GM21619 (cell line): ENCODE data around the gene SGCE.

Experiments used
- ATAC-seq: cut with Tn5 transposase; IDR thresholded peaks from one replicate; pipeline ENCODE4 v1.9.1; 2021; ENCODE audit not compliant: unreplicated experiment

The SGCE gene

GRCh38 chr7:94660006-94660405 lies 4.1 kb upstream of the SGCE start:
- no peak for ATAC-seq

- no peak for ATAC-seq
Measured at GRCh38 chr7:94658826-94659225, 2.9 kb upstream of the SGCE start.

- peak; percentile 72 for ATAC-seq
Measured at GRCh38 chr7:94657771-94658693, 2.1 kb upstream of the SGCE start.

DNA sequence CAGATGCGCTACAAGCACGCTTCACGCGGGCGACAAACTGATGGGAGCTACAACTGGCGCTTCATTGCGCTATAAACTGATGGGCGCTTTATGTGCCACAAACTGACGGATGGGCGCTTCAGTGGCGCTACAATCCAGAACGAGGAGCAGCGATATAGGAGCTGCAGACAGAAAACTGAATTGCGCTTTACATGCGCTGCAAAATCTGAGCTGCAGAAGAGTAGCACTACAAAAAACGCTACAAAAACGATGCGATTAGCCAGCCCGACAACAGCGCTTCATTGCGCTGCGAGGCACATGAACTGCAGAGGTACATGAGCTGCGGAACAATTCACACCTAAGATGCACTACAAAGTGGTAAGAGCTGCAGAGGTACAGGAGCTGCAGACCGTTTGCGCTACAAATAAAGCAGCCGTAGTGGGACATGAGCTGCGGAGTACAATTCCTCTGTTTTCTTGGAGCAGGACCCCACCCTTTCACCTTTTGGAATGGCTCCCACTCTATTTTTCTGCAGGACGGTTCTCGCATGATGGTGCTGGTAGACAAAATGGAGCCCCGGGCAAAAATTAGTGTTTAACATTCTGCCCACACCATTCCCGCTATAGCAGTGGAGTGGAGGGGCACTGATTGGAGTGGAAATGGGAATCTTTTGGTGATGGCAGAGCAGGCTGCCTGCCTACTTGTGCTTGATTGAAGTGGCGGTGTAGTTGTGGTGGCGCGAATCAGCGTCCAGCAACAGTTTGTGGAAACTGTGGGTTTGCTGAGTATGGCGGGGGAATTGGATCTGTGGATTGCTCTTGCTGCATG lies 1.2 kb upstream of the SGCE start:
- no peak for ATAC-seq

- no peak for ATAC-seq
Measured at GRCh38 chr7:94656658-94656924, 658 bp upstream of the SGCE start.

DNA sequence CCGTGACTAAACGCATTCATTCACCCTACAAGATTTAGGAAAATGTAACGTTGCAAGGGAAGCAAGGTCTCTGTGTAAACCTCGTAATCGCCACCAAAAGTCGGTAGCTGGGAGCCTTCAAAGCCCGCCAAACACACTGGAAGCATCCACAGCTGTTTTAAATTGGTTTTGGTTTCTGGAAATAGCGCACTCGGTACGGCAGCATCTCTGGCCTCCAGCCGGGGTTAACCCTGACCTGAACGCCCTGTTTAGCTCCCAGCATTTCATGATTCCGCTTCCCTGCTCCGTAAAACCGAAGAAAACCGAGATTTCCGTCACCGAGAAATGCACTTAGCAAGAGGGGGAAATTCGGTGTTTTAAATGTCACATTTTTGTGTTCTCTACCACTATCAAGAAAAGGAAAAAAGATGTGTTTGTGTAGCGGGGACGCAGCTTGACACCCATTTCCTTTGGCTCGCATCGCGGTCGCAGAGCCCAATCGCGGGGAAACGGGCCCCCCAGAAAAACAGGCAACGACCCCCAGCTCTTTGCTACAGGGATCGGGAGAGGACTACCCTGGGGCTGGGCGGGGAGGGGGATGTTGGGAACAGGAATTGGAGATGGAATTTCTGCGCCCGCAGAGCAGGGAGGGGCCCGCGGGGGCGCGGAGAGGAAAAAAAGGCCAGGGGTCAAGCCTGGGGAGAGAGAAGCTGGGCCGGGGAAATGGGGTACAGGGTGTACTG lies 646 bp downstream of the SGCE start:
- no peak for ATAC-seq

DNA sequence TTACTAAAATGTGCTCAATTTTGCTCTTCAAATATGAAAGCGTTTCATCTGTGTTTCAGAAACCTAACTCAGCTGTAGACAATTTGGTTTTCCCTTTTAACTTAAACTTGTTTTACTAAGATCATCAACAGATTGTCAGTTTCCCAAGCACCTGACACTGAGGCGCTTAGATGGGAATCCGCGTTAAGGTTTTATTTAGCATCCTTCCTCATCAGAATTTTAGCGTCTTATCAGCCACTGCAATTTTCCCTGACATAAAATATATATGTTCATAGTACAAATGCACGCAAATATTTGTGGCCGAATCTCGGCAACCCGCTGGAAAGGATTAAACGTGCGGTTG lies 1.2 kb downstream of the SGCE start:
- no peak for ATAC-seq

DNA sequence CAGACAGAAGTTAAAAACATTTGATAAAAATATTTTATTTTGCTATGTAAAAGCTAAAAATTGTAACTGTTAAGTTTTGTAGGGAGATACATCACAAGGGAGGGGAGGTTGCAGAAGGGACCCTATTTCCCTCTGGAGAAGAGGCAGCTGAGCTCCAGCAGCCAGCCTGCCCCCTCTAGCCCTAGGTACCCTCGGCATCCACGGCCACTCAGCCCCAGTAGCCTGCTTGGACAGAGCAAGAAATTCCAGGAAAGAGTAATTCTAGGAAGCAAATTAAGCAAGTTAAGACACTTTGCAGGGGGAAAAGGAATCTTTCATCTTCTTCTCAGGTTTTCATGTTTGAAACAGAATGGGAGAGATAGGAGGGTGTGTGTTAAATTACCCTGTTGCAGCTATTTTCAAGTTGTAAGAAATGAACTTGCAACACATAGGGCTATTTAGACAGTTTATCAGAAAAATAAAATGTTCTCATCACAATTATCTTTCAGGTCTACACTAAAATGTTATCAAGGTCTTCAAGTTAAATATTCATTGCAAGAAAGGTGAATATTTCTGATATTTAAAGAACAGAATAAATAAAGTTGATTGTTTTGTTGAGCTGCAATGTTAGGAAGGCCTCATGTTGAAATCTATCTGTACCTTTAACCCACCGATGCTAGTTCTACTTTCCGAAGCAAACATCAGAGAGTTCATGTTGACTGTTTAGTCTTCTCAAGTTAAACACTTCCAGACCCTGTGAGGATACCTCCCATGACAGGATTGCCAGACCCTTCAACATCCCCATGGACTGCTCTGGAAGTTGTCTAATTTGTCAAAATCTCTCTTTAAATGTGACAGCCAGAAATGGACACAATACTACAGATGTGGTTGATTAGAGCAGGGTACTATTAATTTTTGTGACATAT lies 5.5 kb downstream of the SGCE start:
- no peak for ATAC-seq

DNA sequence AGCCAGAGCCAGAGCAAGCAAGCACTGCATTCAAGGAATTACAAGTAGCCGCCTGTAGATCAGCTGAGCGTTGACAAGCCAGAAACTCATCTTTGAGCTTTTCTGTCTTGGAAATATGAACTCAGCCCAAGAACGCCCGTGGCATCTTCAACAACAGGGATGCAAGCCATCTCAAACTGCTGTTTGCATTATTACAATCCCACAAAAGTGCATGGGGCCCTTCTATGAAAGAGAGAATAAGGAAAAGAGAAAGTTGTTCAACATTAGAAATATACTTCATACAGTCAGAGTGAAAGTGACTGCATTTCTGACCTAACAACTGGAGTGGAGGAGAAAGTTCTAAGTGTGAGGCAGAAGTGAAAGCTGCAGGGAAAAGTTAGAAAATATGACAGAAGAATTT lies 6.5 kb downstream of the SGCE start:
- ATAC-seq, result peak; percentile 70

GRCh38 chr7:94648731-94649130 lies 7.2 kb downstream of the SGCE start:
- no peak for ATAC-seq

DNA sequence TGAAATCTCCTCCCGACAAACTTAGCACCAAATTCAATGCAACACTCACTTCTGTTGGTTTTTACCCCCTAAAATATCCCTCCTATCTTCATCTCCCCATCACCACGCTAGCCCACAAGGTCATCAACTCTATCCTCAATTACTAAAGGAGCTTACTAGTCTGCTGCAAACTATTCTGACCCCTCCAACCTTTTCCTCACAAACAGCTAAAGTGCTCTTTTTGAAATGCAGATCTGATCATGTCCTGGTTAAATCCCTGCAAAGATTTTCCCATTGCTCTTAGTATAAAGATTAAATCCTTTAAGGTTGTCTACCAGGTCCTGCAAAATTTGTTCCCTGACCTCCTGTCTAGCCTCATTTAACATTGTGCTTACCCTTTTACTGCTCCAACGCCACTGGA lies 8.6 kb downstream of the SGCE start:
- ATAC-seq, result no peak

DNA sequence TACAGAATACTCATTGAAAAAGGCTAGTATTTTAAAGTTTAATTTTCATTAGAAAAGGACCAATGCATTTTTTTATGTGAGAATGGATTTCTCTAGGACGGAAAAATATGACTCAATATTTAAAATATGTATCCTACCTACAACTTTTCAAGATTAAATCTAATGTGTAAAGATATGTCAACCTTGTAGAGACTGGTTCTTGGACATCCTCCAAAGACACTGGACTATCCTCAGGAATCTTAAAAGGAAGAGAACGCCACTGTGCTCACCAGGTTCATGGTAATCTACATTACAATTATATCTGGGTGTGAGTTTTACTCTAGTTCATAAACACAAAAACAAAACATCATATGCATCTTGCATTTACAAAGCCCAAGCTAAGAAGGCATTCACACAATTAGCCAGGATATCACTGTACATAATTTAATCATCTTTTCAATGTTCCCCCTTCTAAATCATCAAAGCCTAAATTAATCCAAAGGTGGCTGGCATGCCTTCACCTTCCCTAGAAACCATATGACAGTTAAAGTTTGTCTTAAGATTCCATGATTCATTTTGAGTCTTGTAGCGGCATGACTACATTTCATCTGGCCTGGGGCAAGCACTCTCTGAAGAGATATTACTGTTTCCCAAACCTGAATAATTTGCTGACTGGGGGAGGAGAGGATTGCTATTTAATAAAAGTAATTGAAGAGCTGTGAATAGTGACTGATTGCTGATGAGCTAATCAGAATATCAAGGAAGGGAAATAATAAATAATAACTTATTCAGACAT lies 12.0 kb downstream of the SGCE start:
- ATAC-seq, result no peak

DNA sequence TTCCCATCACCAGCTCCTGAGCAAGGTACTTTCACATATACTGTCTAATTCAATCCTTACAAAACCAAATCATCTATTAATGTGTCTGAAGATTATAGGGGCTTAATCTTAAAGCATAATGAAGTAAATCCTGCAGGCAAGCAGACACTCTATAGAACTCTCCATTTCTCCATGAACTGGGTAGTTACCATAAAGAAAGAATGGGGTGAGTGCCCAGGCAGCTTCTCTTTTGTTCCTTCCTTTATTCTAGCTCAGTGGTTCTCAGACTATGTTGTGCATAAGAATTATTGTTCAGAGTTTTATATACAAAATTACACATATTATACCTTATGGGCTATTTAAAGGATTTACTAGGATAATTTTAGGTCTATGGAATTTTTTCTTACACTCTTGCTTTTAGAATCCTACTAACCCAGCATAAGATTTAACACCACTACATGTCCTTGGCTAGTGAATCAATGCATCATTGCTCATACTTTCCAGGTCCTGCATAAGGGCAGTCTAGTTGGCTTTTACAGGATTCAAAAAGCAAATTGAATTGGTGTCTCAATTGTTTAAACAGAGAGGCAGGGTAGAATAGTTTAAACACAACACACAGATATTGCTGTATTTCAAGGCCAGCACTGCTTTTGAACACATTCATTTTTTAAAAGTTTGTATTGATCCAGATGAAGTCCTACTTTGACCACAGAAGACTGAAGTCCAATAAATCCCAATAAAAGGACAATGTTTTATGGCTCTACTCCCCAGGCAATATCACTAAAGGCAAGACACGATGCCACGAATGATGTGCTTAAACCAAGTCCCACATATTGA lies 12.9 kb downstream of the SGCE start:
- no peak for ATAC-seq

DNA sequence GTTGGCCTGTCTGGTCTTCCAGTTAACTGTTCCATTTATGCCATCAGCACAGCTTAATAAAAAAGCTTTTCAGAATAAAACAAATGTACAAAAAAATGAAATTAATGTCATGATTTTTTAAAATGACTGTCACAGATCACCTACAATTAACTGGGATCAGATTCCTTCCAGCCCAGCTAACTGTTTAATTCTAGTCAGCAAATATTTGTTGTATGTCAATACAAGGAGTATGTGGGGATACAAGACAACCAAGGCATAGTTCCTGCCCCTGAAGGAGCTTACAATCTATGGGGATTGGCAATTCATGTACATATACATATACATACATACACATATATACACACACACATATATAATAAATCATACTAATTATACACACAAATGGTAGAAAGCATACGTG lies 16.5 kb downstream of the SGCE start:
- no peak for ATAC-seq

DNA sequence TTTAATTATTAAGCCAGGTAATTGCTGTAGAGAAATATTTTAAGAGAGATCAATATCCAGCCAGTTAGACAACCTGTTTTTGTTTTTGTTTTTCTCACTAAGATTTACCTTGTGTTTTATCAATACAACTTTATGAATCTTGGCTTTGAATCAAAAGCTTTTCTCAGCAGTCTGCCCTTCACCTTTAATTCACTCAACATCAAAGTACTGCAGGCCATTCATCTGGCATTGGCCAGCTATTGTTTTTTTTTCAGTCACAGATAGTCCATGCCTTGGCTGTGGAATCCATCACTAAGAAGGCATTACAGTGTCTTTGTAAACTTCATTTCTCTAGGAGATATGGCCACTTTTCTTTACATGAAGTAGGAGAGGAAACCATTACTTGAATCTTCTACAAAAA lies 20.2 kb downstream of the SGCE start:
- ATAC-seq, result no peak

GRCh38 chr7:94634502-94634901 lies 21.4 kb downstream of the SGCE start:
- no peak for ATAC-seq

DNA sequence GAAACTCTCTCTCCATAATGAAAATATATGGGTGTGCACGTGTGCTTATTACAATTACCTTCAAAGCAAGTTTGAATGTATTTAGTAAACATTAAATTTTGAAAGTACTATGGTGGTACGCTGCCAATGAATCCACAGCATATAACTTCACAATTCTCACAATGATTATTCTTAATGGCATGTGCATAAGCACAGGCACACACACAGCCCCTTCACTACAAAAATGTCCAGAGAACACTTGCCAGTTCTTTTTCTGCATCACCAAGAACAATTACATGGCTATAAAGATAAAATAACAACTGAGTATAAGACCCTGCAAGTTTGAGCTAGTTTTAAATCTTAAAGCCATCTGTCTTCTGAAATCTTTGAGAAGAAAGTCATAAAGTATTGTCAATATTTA lies 22.2 kb downstream of the SGCE start:
- no peak for ATAC-seq

DNA sequence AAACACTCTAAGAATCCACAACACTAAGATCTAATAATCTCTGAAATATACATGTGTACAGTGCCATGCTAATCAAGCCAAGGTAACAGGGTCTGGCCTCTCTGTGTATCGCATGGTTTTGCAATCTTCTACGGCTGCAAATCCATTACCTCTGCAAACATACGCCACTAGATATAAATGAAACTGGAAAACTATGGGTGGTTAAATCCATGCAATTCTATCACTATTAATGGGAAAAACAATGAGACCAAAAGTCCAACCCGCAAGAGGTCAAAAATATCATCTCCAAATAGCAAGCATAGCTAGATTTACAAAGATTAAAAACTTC lies 23.0 kb downstream of the SGCE start:
- ATAC-seq, result no peak

GRCh38 chr7:94632338-94633013 lies 23.5 kb downstream of the SGCE start:
- no peak for ATAC-seq
